WERI-Rb-1 (cell line): Measurements from ENCODE around the gene MYF5.

Experiments
- DNase-seq: peaks from one replicate; pipeline ENCODE4 v3.0.0-alpha.2; 2020
- H3K27ac ChIP-seq: fragments of 250-450 bp; sonication (Bioruptor Pico); 2 replicates; pipeline ENCODE4 v1.5.1; 2020; ENCODE audit warnings: mild to moderate bottlenecking, moderate library complexity
- H3K27me3 ChIP-seq: fragments of 250-450 bp; sonication (Bioruptor Pico); 2 replicates; pipeline ENCODE4 v1.5.1; 2021; ENCODE audit warnings: mild to moderate bottlenecking, low read depth, moderate library complexity; ENCODE audit not compliant: insufficient read depth, severe bottlenecking
- H3K36me3 ChIP-seq: fragments of 250-450 bp; sonication (Bioruptor Pico); 2 replicates; pipeline ENCODE4 v1.5.1; 2020; ENCODE audit warnings: mild to moderate bottlenecking, moderate library complexity
- H3K4me3 ChIP-seq: 2 replicates; pipeline ENCODE4 v1.5.1; 2011; ENCODE audit warnings: low read depth, mild to moderate bottlenecking, control low read depth, low read length
- H3K9me3 ChIP-seq: fragments of 250-450 bp; sonication (Bioruptor Pico); 2 replicates; pipeline ENCODE4 v1.5.1; 2021; ENCODE audit warnings: mild to moderate bottlenecking, moderate library complexity; ENCODE audit not compliant: severe bottlenecking
- TF ChIP-seq, protein P1 (sequence below): IDR thresholded peaks from 2 replicates; pipeline ENCODE4 v1.5.1; 2011; ENCODE audit warnings: low read depth, mild to moderate bottlenecking, control low read depth, inconsistent platforms, low read length

Gene MYF5

DNA sequence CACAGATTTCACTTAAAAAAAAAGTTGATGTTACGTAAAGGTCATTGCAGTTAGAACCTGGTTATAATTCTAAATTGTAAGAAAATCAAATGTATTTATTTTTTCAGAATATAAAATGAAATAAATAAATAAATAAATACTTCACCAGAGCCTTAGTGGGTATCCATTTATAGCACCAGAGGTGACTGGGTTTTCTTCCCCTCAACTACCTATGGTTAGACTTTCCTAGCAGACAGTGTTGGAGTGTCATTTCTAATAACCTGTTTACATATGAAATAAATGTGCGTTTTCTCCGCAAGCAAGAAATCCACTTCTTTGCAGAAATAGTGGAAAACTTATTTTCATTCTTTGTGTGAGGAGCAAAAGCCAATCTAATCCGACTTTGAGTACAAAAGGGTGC lies 3.3 kb upstream of the MYF5 start:
- Histone ChIP-seq H3K4me3 (no peak overlapping the region), H3K9me3 (no peaks in the 10 kb centered on the region), H3K27me3 (no peaks in the 10 kb centered on the region), H3K36me3 (no peaks in the 10 kb centered on the region), H3K27ac (no peak overlapping the region)
- no peak for DNase-seq
- TF ChIP-seq, protein P1, sequence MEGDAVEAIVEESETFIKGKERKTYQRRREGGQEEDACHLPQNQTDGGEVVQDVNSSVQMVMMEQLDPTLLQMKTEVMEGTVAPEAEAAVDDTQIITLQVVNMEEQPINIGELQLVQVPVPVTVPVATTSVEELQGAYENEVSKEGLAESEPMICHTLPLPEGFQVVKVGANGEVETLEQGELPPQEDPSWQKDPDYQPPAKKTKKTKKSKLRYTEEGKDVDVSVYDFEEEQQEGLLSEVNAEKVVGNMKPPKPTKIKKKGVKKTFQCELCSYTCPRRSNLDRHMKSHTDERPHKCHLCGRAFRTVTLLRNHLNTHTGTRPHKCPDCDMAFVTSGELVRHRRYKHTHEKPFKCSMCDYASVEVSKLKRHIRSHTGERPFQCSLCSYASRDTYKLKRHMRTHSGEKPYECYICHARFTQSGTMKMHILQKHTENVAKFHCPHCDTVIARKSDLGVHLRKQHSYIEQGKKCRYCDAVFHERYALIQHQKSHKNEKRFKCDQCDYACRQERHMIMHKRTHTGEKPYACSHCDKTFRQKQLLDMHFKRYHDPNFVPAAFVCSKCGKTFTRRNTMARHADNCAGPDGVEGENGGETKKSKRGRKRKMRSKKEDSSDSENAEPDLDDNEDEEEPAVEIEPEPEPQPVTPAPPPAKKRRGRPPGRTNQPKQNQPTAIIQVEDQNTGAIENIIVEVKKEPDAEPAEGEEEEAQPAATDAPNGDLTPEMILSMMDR: no peak

DNA sequence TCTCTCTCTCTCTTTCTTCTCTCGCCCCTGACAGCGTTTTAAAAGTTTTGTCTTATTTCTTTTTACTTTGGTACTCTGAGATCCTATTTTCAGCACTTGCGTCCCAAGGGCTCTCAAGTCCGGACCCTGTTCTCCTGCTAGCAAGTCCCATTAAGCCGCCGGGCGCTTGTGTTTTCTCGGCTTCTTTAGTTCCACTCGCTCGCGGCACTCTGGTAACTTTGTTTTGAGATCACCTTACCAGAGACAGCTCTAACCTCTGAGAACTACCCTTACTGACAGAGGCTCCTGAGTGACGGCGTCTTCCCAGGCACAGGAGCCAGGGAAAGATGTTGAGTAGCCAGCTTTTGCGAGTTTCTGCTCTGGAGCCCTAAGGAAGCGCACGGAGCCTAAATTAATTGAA lies 2.7 kb upstream of the MYF5 start:
- TF ChIP-seq, protein P1: no peak
- Histone ChIP-seq H3K4me3 (no peak overlapping the region), H3K27me3 (no peaks in the 10 kb centered on the region), H3K9me3 (no peaks in the 10 kb centered on the region), H3K27ac (no peak overlapping the region), H3K36me3 (no peaks in the 10 kb centered on the region)
- DNase-seq: no peak

DNA sequence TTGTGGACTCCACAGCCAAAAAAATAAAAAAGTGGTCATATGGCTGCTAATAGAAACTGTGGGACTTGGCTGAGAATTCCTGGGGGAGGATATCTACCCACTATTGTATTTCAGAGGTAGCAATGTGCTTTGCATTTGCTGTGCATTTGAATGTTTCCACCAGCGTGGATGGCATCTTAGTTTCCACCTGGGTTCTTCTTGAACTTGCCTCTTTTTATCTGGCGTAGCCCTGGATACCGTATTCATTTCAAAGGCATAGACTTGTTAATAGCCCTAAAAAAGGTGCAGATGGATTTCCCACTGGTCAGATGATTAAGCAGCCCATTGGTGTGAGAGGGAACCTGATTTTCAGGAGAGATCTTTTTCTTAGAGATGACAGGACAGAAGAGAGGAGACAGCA lies 1.9 kb upstream of the MYF5 start:
- H3K4me3 ChIP-seq: no peak overlapping the region
- H3K36me3 ChIP-seq: no peaks in the 10 kb centered on the region
- H3K27me3 ChIP-seq: no peaks in the 10 kb centered on the region
- TF ChIP-seq, protein P1: no peak
- no peak for DNase-seq
- H3K27ac ChIP-seq: no peak overlapping the region
- H3K9me3 ChIP-seq: no peaks in the 10 kb centered on the region

DNA sequence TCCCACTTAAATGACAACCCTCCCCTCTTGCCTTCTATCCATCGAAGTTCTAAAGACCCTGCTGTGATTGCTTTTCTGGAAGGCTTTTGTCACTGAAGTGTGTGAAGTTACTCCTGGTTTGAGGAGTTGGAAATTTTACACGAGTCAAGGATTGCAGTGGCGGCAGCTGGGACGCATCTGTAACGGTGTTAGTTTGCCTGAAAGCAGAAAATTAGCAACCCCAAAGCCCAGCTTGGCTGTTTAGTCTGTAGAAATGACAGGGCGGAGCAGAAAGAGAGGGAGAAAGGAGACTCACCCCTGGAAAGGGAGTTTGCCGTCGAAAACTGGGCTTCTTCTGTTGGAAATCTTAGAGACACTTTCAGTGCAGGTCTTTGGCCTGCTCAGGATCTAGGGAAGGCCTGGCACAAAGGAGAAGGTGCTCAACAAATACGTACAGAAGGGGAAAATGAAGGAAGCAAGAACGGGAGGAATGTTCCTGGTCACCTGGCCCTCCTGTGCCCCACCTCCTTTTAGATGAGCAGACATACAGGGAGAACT lies 931 bp upstream of the MYF5 start:
- H3K27me3 ChIP-seq: no peaks in the 10 kb centered on the region
- H3K36me3 ChIP-seq: no peaks in the 10 kb centered on the region
- no peak for DNase-seq
- no peaks in the 10 kb centered on the region for H3K9me3 ChIP-seq
- TF ChIP-seq, protein P1: no peak
- H3K27ac ChIP-seq: no peak overlapping the region
- no peak overlapping the region for H3K4me3 ChIP-seq

DNA sequence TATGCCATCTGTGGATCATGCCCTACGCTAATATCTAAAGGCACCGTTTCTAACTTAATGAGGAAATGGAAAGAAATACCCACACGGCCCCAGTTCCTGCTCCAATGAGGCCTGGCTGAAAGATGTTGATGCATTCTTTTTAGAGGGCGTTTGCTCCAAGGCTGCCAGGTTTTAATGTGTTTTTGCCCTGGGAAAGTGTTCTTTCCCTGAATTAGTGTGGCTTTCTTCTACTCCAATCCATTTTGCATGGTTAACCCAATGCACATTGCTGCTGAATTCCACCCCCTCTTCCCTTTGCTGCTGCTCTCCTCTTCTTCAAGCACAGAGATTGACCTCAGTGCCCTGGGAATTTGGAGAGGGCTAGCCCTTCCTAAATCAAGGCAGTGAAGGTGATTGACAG lies 1.1 kb downstream of the MYF5 start:
- TF ChIP-seq, protein P1: no peak
- Histone ChIP-seq H3K27me3 (no peaks in the 10 kb centered on the region), H3K4me3 (no peak overlapping the region), H3K9me3 (no peaks in the 10 kb centered on the region), H3K27ac (no peak overlapping the region), H3K36me3 (no peaks in the 10 kb centered on the region)
- no peak for DNase-seq

DNA sequence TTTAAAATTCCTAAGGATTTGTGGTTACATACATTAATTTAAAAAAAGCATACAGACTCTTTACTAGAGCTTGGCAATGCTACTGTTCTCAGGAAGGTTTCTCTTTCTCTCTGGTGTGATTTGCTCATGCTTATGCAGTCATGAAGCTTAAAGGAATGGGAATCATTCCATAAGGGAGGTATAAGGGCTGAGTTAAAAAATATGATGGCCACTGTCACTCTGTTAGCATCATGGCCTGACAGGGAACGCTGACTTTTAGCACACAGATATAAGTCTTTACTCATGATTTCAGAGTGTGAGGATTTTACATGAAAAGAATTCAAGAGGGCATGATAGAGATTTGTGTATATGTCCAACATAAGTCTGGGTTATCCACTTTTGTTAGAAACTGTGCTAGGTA lies 3.8 kb downstream of the MYF5 start:
- Histone ChIP-seq H3K4me3 (no peak overlapping the region), H3K9me3 (no peaks in the 10 kb centered on the region), H3K27ac (no peak overlapping the region), H3K27me3 (no peaks in the 10 kb centered on the region), H3K36me3 (no peaks in the 10 kb centered on the region)
- DNase-seq: no peak
- TF ChIP-seq, protein P1: no peak
